HG03039 (cell line): Measurements from ENCODE around the gene ANKZF1.
"Not testable (repeated sequence)": the region's sequence is repeated elsewhere in the genome, so short reads cannot be mapped to it uniquely, and the experiment has no call there.

Experiments
- ATAC-seq: cut with Tn5 transposase; IDR thresholded peaks from one replicate; pipeline ENCODE4 v1.9.1; 2021; ENCODE audit warnings: mild to moderate bottlenecking, moderate library complexity; ENCODE audit not compliant: unreplicated experiment

Gene ANKZF1

GRCh38 chr2:219252900-219253752 lies 23.5 kb downstream of the ANKZF1 start, which contains the start of gene TUBA4B:
Gene TUBA4B (plus strand): TSS chr2:219253243. CDS start chr2:219253408, 165 bp downstream.
- ATAC-seq = no peak

GRCh38 chr2:219253753-219254589 lies 24.4 kb downstream of the ANKZF1 start, which contains the start of gene TUBA4A:
Gene TUBA4A (minus strand): TSS chr2:219253918. CDS start chr2:219253858, 60 bp downstream.
- ATAC-seq = peak; percentile 58

- ATAC-seq = peak; percentile 14
Observed at GRCh38 chr2:219254590-219255201, 25.1 kb downstream of the ANKZF1 start.

- not testable (repeated sequence) for ATAC-seq
Observed at GRCh38 chr2:219258942-219259341, 29.3 kb downstream of the ANKZF1 start.

GRCh38 chr2:219261024-219261855 lies 31.6 kb downstream of the ANKZF1 start:
- no peak for ATAC-seq

GRCh38 chr2:219266232-219266631 lies 36.6 kb downstream of the ANKZF1 start:
- no peak for ATAC-seq

- no peak for ATAC-seq
Observed at GRCh38 chr2:219266886-219267285, 37.3 kb downstream of the ANKZF1 start.

GRCh38 chr2:219268294-219268693 lies 38.7 kb downstream of the ANKZF1 start:
- ATAC-seq = no peak

GRCh38 chr2:219269362-219270054 lies 39.9 kb downstream of the ANKZF1 start:
- no peak for ATAC-seq

GRCh38 chr2:219270055-219270372 lies 40.4 kb downstream of the ANKZF1 start:
- ATAC-seq = no peak

- ATAC-seq = no peak
Observed at GRCh38 chr2:219271021-219271420, 41.4 kb downstream of the ANKZF1 start.

GRCh38 chr2:219272356-219272755 lies 42.8 kb downstream of the ANKZF1 start:
- no peak for ATAC-seq

- ATAC-seq = no peak
Observed at GRCh38 chr2:219272995-219273394, 43.4 kb downstream of the ANKZF1 start.

GRCh38 chr2:219273937-219274336 lies 44.3 kb downstream of the ANKZF1 start:
- ATAC-seq = no peak

GRCh38 chr2:219274361-219274921 lies 44.8 kb downstream of the ANKZF1 start:
- no peak for ATAC-seq

- no peak for ATAC-seq
Observed at GRCh38 chr2:219277703-219278654, 48.4 kb downstream of the ANKZF1 start.

GRCh38 chr2:219278655-219279150 lies 49.1 kb downstream of the ANKZF1 start:
- ATAC-seq = no peak
